COLO829 (cell line): ENCODE results near the gene MED13L.

Experiments
- DNase-seq: peaks from one replicate; pipeline ENCODE4 v3.0.0; 2012; ENCODE audit warnings: low spot score

The MED13L gene

DNA sequence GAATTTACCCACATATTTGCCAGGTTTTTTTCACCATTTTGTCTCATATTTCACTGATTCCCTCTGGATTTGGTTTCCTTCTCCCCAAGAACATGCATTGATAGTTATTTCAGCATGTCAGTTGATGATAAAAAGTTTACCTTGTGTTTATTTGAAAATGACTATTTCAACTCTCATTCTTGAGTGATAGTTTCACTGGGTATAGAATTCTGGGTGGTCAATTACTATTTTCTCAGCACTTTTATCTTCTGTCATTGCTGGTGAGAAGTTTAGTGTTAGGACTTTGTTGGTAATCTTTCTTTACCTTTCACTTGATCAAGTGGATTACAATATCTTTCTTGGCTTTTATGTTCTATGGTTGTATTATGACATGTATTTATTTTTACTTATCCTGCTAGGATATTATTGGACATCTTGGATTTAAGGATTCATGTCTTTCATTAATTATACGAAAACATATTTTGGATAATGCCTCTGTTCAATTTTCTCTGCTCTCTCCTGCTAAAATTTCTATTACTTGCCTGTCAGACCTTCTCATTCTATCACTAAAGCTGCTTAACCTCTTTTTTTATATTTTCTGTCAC lies 338.6 kb downstream of the MED13L start:
- no peak for DNase-seq

GRCh38 chr12:115936997-115937916 lies 340.2 kb downstream of the MED13L start:
- no peak for DNase-seq

GRCh38 chr12:115934877-115935276 lies 342.6 kb downstream of the MED13L start:
- no peak for DNase-seq

DNA sequence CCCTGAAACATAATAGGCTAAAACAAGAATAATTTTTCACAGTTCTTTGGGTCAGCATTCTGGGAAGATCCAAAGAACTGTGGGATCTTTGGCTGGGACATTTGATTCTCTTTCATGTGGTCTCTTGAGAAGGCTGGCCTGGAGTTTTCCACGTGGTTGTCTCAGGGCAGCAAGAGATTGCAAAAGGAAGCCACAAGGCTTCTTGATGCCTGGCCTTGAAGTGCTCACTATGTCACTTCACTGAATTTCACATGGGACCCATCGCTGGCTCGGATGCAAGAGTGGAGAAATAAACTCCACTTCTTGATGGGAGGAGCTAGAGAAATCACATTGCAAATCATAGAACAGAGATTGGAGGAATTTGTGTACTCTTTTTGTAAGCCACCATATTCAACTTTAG lies 343.4 kb downstream of the MED13L start:
- DNase-seq = no peak

DNA sequence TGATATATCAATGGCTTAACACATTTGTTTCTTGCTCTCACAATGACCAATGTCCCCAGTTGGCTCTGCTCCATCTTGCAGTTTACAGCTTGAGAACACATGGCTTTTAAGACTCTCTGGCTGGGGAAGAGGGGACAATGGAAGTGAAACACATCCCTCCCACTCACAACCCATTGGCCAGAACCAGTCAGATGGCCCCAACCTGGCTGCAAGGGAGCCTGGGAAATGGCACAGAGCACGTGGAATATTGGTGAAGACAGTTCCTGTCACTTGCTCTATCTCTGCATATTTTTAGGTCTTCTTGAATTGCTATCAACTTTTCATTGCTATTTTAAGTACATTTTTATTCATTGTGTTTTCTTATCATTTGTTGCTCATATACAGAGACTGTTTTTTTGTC lies 345.4 kb downstream of the MED13L start:
- no peak for DNase-seq

DNA sequence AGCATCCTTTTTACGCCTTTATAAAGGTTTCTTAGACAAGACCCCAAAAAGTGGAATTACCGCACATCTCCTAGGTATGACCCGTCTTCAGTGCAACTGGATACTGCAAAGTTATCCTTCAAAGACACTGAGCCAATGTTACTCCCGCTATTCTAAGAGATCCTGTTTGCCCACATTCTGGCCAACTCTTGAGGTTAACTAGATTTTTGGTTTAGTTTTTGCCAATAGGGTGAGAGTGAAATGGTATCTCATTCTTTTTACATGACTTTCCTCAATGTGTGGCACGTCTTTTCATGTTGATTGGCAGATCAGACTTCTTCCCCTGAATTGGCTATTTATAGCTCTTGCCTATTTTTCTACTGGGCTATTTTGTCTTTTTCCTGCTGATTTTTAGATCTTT lies 347.2 kb downstream of the MED13L start:
- no peak for DNase-seq

- DNase-seq = no peak
Observed at GRCh38 chr12:115926037-115926670, 351.3 kb downstream of the MED13L start.

GRCh38 chr12:115923851-115924250 lies 353.6 kb downstream of the MED13L start:
- no peak for DNase-seq

DNA sequence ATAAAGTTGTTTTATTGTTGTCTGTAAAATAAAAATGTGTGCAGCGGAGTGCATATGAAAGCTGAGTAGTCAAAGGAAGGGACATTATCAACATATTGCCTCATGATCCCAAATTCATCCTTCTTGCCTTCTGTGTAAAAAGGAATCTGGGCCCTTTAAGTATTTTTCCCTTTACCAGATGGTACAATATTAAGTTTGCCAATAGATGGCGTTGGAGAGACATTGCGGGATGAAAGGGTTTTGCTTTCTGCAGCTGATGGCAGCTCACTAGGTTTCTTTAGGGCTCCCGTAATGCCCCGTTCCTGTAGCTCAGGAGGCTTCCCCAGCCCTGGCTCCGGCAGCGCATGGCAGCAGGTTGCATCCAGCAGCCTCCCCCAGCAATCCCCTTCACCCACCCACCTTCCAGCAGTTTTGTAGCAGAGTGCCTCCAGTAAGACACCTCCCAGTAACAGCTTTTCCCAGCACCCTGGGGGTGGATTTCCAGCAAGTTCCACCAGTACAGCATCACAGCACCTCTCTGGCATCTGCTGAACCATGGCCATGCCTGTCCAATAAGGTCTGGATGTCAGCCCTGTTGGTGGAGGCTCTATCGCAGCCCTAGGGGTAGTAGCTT lies 354.4 kb downstream of the MED13L start:
- DNase-seq = peak; percentile 23

DNA sequence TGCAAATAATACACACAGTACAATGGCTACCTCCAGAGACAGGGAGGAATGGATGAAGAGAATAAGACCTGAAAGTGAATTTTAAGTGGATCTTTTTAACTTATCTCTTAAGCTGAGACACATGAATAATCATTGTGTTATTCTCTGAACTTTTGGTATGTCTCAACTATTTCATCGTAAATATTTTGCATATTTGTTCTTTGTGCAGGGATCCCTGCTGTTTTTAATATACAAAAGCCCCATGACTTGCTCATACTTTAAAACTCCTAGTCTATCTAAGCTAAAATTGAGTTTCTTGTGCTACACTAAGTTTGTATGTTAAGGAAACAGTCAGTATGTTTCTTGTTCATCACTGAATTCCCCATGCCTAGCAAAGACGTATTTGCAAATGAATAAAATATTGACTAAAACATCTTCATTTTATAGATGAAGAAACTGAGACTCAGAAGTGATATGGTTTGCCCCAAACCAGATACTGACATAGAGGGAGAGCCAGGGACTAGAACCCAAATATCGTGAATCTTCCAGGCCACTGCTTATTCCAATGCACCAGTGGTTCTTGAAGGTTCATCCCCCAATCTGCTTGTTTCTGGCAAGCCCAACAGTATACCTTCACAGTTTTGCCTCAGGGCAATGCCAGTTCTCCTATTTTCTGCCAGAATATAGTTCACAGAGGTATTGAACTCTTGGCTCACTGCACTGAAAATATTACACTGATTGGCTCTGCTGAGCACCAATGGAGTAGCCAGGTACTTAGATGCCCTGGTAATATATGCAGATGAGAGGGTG lies 356.9 kb downstream of the MED13L start:
- no peak for DNase-seq

DNA sequence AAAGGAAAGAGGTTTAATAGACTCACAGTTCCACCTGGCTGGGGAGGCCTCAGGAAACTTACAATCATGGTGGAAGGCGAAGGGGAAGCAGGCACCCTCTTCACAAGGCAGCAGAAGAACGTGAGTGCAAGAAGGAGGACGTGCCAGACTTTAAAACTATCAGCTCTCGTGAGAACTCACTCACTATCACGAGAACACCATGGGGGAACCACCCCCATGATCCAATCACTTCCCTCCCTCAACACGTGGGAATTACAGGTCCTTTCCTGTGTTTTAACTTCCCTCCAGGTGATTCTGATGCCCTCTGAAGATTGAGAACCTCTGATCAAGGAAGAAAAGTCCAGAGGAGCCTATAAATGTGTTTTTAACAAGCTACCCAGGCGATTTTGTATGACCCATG lies 358.7 kb downstream of the MED13L start:
- DNase-seq = no peak

- DNase-seq = peak; percentile 11
Observed at GRCh38 chr12:115916910-115917668, 360.4 kb downstream of the MED13L start.

- no peak for DNase-seq
Observed at GRCh38 chr12:115914122-115914521, 363.4 kb downstream of the MED13L start.

DNA sequence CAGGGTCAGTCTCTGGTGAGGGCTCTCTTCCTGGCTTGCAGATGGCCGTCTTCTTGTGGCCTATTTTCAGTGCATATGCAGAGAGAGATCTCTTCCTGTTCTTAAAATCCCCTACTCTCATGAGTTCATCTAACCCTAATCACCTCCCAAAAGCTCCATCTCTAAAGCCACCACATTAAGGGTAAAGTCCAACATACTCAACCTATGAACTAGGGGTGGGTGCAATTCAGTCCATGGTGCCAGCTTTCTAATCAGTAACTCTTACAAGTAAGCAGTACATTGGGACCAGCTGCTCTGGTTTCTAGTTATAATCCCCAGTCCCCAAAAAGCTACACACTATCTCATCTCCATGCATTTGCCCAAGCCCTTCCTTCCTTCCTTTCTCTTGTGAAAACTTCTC lies 365.1 kb downstream of the MED13L start:
- no peak for DNase-seq

- DNase-seq = no peak
Observed at GRCh38 chr12:115911360-115911759, 366.1 kb downstream of the MED13L start.

DNA sequence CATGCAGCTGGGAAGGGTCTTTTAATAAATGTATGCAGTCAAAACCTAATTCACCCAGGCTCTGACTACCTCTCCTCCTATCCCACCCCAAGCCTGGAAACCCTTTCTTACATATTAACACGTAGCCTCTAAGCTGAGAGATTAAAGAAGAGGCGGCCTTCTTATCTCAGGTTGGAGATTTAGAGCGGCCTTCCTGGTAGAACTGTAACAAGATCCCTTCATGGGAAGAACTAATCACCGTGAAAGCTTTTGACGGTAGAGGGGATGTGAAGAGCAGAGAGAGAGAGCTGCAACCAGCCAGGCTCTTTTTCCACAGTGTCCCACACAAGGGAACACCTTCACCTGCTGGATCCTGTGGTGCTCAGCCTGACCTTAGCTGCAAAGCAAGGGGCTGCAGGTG lies 367.4 kb downstream of the MED13L start:
- DNase-seq = no peak
